ENCODE measurements around the gene CXCR5.

- no peak for TF ChIP-seq CTCF (conservative IDR thresholded peaks at IDR 0.05 in 1 of 2, IDR thresholded peaks at IDR 0.05 in 1 of 2; ENCODE audit: extremely low read depth in 1 of 2, insufficient read depth in 1 of 2, low read depth in 1 of 2, low read length in 2 of 2)
- no peak for TF ChIP-seq EZH2 (IDR thresholded peaks at IDR 0.05; ENCODE audit: borderline replicate concordance, low read length)
Observed at GRCh38 chr11:118947091-118947490, 63.4 kb downstream of the CXCR5 start.

Data from mammary epithelial cell (primary cell).